GM12878 (cell line): ENCODE data around the gene PACS2.

Source experiments
- EP300 ChIP-seq, 2 experiments: fragments of 150-350 bp in 1 of 2; IDR thresholded peaks; 2 replicates each; pipeline ENCODE4 v1.6.1; 2011 to 2012; ENCODE audit warnings: low read depth in 2 of 2, low read length in 2 of 2, borderline replicate concordance in 1 of 2, improper control_type of control experiment in 1 of 2, inconsistent platforms in 1 of 2; ENCODE audit not compliant: control insufficient read depth in 1 of 2
- FOXK2 ChIP-seq: fragments of 450-650 bp; IDR thresholded peaks from 2 replicates; pipeline ENCODE4 v1.6.1; 2017; ENCODE audit warnings: mild to moderate bottlenecking, moderate library complexity
- POLR2A ChIP-seq: IDR thresholded peaks from 2 replicates; pipeline ENCODE4 v1.6.1; 2011; ENCODE audit warnings: low read depth, mild to moderate bottlenecking, low read length
- TF ChIP-seq, protein P1 (sequence below), 3 experiments: IDR thresholded peaks in 2 of 3; conservative IDR thresholded peaks in 1 of 3; 2 replicates each; pipeline ENCODE4 v1.5.1; 2011; ENCODE audit warnings: low read depth in 3 of 3, low read length in 3 of 3, mild to moderate bottlenecking in 3 of 3, control low read depth in 2 of 3, moderate library complexity in 2 of 3, inconsistent platforms in 1 of 3, mixed read lengths in 1 of 3; ENCODE audit not compliant: control insufficient read depth in 2 of 3, insufficient read depth in 1 of 3; ENCODE audit errors: extremely low read depth in 1 of 3

DNA sequence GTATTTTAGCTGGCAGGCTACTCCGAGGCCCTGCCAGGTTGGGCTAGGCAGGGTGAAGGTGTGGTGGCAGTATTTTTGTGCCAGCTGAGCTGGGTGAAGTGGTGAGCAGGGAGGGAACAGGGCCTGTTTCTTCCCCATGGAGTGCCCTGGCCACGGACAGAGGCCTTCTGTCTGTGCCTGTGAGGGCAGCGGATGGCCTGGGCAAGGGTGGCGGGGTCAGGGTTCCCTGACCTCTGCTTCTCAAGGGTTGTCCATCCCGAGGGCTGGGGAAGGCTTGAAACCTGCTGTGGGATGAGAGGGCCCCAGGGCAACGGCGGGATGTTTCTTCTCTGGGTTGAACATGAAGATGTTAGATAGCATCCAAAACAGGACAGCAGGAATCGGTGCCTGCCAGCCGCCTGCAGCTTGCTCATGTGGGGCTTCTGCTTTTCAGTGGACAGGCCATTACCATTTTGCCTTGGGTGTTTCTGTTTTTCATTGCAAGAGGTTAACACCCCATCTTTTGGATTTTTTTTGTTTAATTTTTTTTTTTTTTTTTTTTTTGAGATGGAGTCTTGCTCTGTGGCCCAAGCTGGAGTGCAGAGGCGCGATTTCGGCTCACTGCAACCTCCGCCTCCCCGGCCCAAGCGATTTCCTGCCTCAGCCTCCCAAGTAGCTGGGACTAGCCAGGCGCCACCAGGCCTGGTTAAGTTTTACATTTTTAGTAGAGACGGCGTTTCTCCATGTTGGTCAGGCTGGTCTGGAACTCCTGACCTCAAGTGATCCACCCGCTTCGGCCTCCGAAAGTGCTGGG, 108.3 kb downstream of the PACS2 start:
- TF ChIP-seq, protein P1, sequence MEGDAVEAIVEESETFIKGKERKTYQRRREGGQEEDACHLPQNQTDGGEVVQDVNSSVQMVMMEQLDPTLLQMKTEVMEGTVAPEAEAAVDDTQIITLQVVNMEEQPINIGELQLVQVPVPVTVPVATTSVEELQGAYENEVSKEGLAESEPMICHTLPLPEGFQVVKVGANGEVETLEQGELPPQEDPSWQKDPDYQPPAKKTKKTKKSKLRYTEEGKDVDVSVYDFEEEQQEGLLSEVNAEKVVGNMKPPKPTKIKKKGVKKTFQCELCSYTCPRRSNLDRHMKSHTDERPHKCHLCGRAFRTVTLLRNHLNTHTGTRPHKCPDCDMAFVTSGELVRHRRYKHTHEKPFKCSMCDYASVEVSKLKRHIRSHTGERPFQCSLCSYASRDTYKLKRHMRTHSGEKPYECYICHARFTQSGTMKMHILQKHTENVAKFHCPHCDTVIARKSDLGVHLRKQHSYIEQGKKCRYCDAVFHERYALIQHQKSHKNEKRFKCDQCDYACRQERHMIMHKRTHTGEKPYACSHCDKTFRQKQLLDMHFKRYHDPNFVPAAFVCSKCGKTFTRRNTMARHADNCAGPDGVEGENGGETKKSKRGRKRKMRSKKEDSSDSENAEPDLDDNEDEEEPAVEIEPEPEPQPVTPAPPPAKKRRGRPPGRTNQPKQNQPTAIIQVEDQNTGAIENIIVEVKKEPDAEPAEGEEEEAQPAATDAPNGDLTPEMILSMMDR (IDR thresholded peaks at IDR 0.05 in 2 of 3, conservative IDR thresholded peaks at IDR 0.05 in 1 of 3; ENCODE audit: control insufficient read depth in 2 of 3, extremely low read depth in 1 of 3, insufficient read depth in 1 of 3, low read depth in 3 of 3, low read length in 3 of 3), result no peak
- no peak for TF ChIP-seq POLR2A
- TF ChIP-seq FOXK2, result no peak
- TF ChIP-seq EP300 (IDR thresholded peaks at IDR 0.05; ENCODE audit: borderline replicate concordance in 1 of 2, control insufficient read depth in 1 of 2, low read depth in 2 of 2, low read length in 2 of 2), result no peak
